Gastroesophageal sphincter (tissue), 3 donors: ENCODE data around the gene ZDHHC11.
"Not testable (repeated sequence)": the region's sequence is repeated elsewhere in the genome, so short reads cannot be mapped to it uniquely, and the experiment has no call there.

ENCODE experiments used
- EP300 ChIP-seq: sonication (generic); formaldehyde crosslinking; IDR thresholded peaks from one replicate; pipeline ENCODE4 v1.6.1; 2017; ENCODE audit warnings: antibody characterized with exemption, mild to moderate bottlenecking
- POLR2A ChIP-seq, 2 donors: fragments of 450-650 bp; IDR thresholded peaks; one replicate each; pipeline ENCODE4 v1.6.1; 2017; ENCODE audit warnings: antibody characterized with exemption in 2 of 2, mild to moderate bottlenecking in 2 of 2, moderate library complexity in 1 of 2
- POLR2AphosphoS5 ChIP-seq: sonication (generic); formaldehyde crosslinking; IDR thresholded peaks from one replicate; pipeline ENCODE4 v1.6.1; 2017; ENCODE audit warnings: antibody characterized with exemption
- TF ChIP-seq, protein P1 (sequence below), 4 experiments: fragments of 200-600 bp in 2 of 4; fragments of 450-650 bp in 2 of 4; sonication (generic) in 1 of 4; IDR thresholded peaks; one replicate each; pipeline ENCODE4 v1.5.1; 2017 to 2019; ENCODE audit warnings: antibody characterized with exemption in 4 of 4, mild to moderate bottlenecking in 2 of 4, moderate library complexity in 2 of 4

GRCh38 chr5:771087-771781, 79.6 kb downstream of the ZDHHC11 start:
- TF ChIP-seq, protein P1, sequence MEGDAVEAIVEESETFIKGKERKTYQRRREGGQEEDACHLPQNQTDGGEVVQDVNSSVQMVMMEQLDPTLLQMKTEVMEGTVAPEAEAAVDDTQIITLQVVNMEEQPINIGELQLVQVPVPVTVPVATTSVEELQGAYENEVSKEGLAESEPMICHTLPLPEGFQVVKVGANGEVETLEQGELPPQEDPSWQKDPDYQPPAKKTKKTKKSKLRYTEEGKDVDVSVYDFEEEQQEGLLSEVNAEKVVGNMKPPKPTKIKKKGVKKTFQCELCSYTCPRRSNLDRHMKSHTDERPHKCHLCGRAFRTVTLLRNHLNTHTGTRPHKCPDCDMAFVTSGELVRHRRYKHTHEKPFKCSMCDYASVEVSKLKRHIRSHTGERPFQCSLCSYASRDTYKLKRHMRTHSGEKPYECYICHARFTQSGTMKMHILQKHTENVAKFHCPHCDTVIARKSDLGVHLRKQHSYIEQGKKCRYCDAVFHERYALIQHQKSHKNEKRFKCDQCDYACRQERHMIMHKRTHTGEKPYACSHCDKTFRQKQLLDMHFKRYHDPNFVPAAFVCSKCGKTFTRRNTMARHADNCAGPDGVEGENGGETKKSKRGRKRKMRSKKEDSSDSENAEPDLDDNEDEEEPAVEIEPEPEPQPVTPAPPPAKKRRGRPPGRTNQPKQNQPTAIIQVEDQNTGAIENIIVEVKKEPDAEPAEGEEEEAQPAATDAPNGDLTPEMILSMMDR (IDR thresholded peaks at IDR 0.05) = not testable (repeated sequence)
- TF ChIP-seq EP300; POLR2A (IDR thresholded peaks at IDR 0.05); POLR2AphosphoS5: not testable (repeated sequence)
